ENCODE results near the gene CLEC12A.
"Not testable (repeated sequence)": the region's sequence is repeated elsewhere in the genome, so short reads cannot be mapped to it uniquely, and the experiment has no call there.

Gene CLEC12A

DNA sequence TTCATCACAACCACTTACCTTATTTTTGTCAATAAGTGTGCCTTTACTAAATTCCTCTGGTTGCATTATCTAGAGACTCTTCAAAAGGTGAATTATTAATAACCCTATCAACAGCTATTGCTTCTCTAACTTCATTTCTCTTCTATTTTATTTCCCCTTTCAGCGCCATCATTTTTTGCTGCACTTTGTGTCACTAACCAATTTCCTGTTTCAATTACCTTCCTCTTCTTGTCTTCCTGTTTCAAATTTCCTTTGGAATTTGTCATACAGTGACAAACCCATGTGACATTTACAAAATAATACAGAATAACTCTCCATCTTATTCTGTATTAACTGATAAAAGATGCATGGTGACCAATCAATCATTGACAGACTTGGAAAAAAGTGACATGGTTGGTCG is 26.8 kb upstream of the CLEC12A start:
- H3K9ac ChIP-seq (ENCODE audit: low read length): no peak overlapping the region
- no peak overlapping the region for H3K4me3 ChIP-seq (ENCODE audit: low read length)
- no peaks in the 10 kb centered on the region for H3K4me1 ChIP-seq (ENCODE audit: control insufficient read depth, insufficient read depth, low read length)
- no peaks in the 10 kb centered on the region for H3K27me3 ChIP-seq (ENCODE audit: control insufficient read depth, insufficient read depth, low read length)
- no peaks in the 10 kb centered on the region for H3K9me3 ChIP-seq (ENCODE audit: control insufficient read depth, low read length)
- no peaks in the 10 kb centered on the region for H3K36me3 ChIP-seq (ENCODE audit: control insufficient read depth, insufficient read depth, low read length)

DNA sequence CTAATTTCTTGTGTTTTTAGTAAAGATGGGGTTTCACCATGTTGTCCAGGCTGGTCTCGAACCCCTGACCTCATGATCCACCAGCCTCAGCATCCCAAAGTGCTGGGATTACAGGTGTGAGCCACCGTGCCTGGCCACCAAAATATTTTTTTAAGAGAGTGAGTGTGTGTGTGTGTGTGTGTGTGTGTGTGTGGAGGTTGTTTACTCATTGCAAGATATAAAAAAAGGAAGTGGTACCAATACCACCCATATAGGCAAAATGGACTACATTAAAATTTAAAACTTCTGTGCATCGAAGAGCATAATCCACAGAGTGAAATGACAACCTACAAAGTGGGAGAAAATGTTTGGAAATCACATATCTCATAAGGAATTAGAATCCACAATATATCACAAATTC is 23.5 kb upstream of the CLEC12A start:
- Histone ChIP-seq H3K4me3 (ENCODE audit: low read length) (no peak overlapping the region), H3K4me1 (ENCODE audit: control insufficient read depth, insufficient read depth, low read length) (no peaks in the 10 kb centered on the region), H3K36me3 (ENCODE audit: control insufficient read depth, insufficient read depth, low read length) (no peaks in the 10 kb centered on the region)

DNA sequence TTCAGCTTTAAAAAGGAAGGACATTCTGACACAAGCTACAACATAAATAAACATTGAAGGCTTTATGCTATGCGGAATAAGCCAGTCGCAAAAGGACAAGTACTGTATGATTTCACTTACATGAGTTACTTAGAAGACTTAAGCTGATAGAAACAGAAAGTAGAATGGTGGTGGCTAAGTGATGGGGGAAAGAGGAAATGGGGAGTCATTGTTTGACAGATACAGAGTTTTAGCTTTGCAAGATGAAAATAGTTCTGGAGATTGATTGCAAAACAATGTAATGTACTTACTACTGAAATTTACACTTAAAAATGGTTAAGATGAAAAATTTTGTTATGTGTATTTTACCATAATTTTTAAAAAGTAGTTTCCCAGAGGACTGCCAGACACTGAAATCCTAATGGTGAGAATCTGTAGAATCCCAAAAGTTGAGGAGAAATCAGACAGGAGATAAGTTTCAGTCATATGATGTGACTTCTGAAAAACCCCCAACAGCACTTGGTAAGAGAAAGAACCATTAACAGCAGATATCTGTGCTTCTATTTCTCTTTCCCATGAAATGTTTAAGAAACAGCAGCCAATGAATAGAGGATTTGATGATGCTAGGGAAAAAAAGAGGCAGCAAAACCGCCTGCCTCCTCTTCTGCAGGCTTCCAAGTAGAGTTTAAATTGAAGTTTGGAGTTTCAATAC is 22.5 kb upstream of the CLEC12A start:
- Histone ChIP-seq H3K4me3 (ENCODE audit: low read length) (no peak overlapping the region), H3K4me1 (ENCODE audit: control insufficient read depth, insufficient read depth, low read length) (no peaks in the 10 kb centered on the region), H3K9me3 (ENCODE audit: control insufficient read depth, low read length) (no peaks in the 10 kb centered on the region), H3K9ac (ENCODE audit: low read length) (no peak overlapping the region), H3K36me3 (ENCODE audit: control insufficient read depth, insufficient read depth, low read length) (no peaks in the 10 kb centered on the region), H3K27me3 (ENCODE audit: control insufficient read depth, insufficient read depth, low read length) (no peaks in the 10 kb centered on the region)

More for the DNA sequence above, 23.5 kb upstream of the CLEC12A start:
- Histone ChIP-seq H3K27me3 (ENCODE audit: control insufficient read depth, insufficient read depth, low read length) (no peaks in the 10 kb centered on the region), H3K9ac (ENCODE audit: low read length) (no peak overlapping the region), H3K9me3 (ENCODE audit: control insufficient read depth, low read length) (no peaks in the 10 kb centered on the region)

DNA sequence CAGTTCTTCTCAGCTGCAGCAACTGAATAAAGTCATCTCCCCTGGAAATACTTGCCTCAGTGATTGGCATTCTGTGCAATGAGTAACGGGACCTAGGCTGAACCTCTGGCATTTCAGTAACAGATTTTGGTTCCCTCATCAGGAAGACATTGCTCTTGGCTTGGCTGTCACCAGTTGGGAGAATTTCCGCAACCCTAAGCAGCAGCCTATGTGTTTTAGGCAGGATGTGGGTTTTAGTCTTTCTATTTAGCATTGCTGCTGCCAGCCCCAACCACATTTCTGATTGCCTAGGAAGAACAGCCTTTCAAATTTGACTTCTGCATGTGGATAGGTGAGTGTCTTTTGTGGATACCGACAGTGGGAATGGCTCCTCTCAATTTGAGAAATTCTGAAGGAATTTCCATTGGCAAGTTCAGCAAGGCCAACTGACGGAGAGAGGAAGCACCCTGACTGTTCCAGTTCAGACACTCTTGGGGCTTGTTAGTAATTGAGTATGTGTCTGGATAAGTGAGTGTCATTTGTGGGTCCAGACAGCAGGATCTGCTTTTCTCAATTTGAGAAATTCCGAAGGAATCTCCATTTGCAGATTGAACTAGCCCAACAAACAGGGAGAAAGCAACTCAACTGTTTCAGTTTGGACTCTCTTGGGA is 20.1 kb upstream of the CLEC12A start:
- Histone ChIP-seq H3K36me3 (ENCODE audit: control insufficient read depth, insufficient read depth, low read length) (no peaks in the 10 kb centered on the region), H3K9me3 (ENCODE audit: control insufficient read depth, low read length) (no peaks in the 10 kb centered on the region), H3K9ac (ENCODE audit: low read length) (no peak overlapping the region), H3K4me3 (ENCODE audit: low read length) (no peak overlapping the region), H3K27me3 (ENCODE audit: control insufficient read depth, insufficient read depth, low read length) (no peaks in the 10 kb centered on the region), H3K4me1 (ENCODE audit: control insufficient read depth, insufficient read depth, low read length) (no peaks in the 10 kb centered on the region)

DNA sequence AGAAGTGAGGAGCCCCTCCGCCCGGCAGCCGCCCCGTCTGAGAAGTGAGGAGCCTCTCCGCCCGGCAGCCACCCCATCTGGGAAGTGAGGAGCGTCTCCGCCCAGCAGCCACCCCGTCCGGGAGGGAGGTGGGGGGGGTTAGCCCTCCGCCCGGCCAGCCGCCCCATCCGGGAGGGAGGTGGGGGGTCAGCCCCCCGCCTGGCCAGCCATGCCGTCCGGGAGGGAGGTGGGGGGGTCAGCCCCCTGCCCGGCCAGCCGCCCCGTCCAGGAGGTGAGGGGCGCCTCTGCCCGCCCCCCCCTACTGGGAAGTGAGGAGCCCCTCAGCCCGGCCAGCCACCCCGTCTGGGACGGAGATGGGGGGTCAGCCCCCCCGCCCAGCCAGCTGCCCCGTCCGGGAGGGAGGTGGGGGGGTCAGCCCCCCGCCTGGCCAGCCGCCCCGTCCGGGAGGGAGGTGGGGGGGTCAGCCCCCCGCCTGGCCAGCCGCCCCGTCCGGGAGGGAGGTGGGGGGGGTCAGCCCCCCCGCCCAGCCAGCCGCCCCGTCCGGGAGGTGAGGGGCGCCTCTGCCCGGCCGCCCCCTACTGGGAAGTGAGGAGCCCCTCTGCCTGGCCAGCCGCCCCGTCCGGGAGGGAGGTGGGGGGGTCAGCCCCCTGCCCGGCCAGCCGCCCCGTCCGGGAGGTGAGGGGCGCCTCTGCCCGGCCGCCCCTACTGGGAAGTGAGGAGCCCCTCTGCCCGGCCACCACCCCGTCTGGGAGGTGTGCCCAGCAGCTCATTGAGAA is 18.1 kb upstream of the CLEC12A start:
- H3K9me3 ChIP-seq (ENCODE audit: control insufficient read depth, low read length); H3K9ac ChIP-seq (ENCODE audit: low read length); H3K27me3 ChIP-seq (ENCODE audit: control insufficient read depth, insufficient read depth, low read length); H3K4me3 ChIP-seq (ENCODE audit: low read length); H3K4me1 ChIP-seq (ENCODE audit: control insufficient read depth, insufficient read depth, low read length); H3K36me3 ChIP-seq (ENCODE audit: control insufficient read depth, insufficient read depth, low read length): not testable (repeated sequence)

DNA sequence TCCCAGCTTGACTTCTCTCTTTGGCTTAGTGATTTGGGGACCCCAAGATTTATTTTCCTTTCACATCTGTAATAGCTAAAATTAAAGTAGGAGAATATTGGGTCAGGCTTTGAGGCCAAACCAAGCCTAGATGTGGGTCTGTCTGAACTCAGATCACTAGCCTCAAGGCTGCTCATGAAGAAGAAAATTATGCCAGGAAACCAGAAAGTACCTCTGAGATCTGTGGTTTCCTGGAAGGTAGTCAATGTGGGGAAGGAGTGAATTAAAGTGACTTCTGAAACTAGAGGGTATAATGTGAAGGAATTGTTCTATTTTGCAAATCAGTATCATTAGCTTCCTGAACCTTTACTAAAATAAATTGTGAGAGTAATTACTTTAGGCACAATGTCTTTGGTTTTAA is 13.4 kb upstream of the CLEC12A start:
- H3K4me3 ChIP-seq (ENCODE audit: low read length): no peak overlapping the region
- no peaks in the 10 kb centered on the region for H3K36me3 ChIP-seq (ENCODE audit: control insufficient read depth, insufficient read depth, low read length)
- H3K27me3 ChIP-seq (ENCODE audit: control insufficient read depth, insufficient read depth, low read length): no peaks in the 10 kb centered on the region
- no peaks in the 10 kb centered on the region for H3K9me3 ChIP-seq (ENCODE audit: control insufficient read depth, low read length)
- H3K4me1 ChIP-seq (ENCODE audit: control insufficient read depth, insufficient read depth, low read length): no peaks in the 10 kb centered on the region
- no peak overlapping the region for H3K9ac ChIP-seq (ENCODE audit: low read length)

DNA sequence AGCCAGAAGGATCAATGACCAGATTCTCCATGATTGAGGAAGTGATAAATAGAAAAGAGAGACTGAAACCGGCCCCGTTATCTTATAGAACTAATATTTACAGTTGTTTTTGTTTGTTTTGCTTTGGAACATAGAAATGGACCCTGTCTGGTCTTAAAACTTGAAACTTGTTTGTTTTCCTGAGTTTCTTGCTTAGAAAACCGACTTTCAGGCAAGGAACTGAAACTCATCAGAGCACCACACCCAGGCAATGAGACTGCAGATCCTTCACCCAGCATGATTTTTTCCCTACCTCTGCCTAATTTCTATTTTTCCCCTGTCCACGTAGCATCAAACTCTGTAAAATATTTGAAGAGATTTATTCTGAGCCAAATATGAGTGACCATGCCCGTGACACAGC is 10.6 kb upstream of the CLEC12A start:
- Histone ChIP-seq H3K27me3 (ENCODE audit: control insufficient read depth, insufficient read depth, low read length) (no peaks in the 10 kb centered on the region), H3K4me3 (ENCODE audit: low read length) (no peak overlapping the region), H3K36me3 (ENCODE audit: control insufficient read depth, insufficient read depth, low read length) (no peaks in the 10 kb centered on the region), H3K9me3 (ENCODE audit: control insufficient read depth, low read length) (no peaks in the 10 kb centered on the region), H3K4me1 (ENCODE audit: control insufficient read depth, insufficient read depth, low read length) (no peaks in the 10 kb centered on the region), H3K9ac (ENCODE audit: low read length) (no peak overlapping the region)

DNA sequence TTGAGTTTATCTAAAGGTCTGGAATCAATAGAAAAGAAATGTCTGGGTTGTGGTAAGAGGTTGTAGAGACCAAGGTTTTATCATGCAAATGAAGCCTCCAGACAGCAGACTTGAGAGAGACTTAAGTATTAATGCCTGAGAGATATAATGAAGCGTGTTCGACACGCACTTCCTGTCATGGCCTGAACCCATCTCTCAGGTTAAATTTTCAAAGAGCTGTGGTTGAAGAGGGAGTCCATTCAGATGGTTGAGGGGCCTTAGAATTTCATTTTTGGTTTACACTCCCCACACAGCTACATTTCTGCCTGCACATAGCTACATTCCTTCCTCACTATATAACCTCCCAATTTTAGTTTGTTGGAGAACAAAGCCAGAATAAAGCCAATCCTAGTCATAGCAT is 10.1 kb upstream of the CLEC12A start:
- H3K27me3 ChIP-seq (ENCODE audit: control insufficient read depth, insufficient read depth, low read length): no peaks in the 10 kb centered on the region
- no peaks in the 10 kb centered on the region for H3K36me3 ChIP-seq (ENCODE audit: control insufficient read depth, insufficient read depth, low read length)
- H3K9me3 ChIP-seq (ENCODE audit: control insufficient read depth, low read length): no peaks in the 10 kb centered on the region
- no peak overlapping the region for H3K4me3 ChIP-seq (ENCODE audit: low read length)
- H3K4me1 ChIP-seq (ENCODE audit: control insufficient read depth, insufficient read depth, low read length): no peaks in the 10 kb centered on the region
- H3K9ac ChIP-seq (ENCODE audit: low read length): no peak overlapping the region

DNA sequence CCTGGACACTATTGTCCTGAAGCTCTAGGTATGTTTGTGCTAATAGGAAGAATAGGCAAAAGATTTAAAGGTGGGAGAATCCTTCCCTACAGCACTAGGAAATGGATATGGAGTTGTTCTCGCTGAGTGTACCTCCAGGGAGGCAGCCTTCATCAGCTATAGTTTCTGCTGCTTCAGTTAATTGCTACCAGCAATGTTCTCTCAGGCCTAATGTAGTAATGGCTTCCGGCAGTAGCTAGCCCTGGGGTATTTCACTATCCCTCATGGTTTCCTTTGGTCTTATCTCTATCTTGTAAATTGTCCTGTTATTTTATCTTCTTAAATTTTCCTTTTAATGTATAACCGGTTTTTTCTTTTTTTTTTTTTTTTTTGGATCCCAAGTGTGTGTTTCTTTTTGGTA is 9.3 kb upstream of the CLEC12A start:
- no peaks in the 10 kb centered on the region for H3K4me1 ChIP-seq (ENCODE audit: control insufficient read depth, insufficient read depth, low read length)
- H3K4me3 ChIP-seq (ENCODE audit: low read length): no peak overlapping the region
- no peaks in the 10 kb centered on the region for H3K27me3 ChIP-seq (ENCODE audit: control insufficient read depth, insufficient read depth, low read length)
- no peaks in the 10 kb centered on the region for H3K36me3 ChIP-seq (ENCODE audit: control insufficient read depth, insufficient read depth, low read length)
- H3K9ac ChIP-seq (ENCODE audit: low read length): no peak overlapping the region
- H3K9me3 ChIP-seq (ENCODE audit: control insufficient read depth, low read length): no peaks in the 10 kb centered on the region

DNA sequence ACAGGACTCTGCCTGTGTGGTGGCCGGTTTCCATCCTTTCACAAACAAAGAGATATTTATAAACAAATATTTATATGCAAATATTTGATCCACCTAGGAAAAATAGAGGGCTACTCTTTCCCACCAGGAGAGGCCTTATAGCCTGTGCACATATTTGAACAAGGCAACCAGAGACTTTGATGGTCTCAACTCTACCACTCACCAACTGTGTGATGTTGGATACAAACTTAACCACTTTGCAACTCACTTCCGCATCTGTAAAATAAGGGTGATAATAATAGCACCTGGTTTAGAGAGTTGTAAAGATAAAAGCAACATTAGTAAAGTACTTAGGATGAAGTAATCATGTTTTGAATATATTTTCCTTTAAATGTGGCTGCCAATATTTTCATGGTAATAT is 1.5 kb upstream of the CLEC12A start:
- no peak overlapping the region for H3K4me3 ChIP-seq (ENCODE audit: low read length)
- H3K36me3 ChIP-seq (ENCODE audit: control insufficient read depth, insufficient read depth, low read length): no peaks in the 10 kb centered on the region
- no peaks in the 10 kb centered on the region for H3K9me3 ChIP-seq (ENCODE audit: control insufficient read depth, low read length)
- no peaks in the 10 kb centered on the region for H3K4me1 ChIP-seq (ENCODE audit: control insufficient read depth, insufficient read depth, low read length)
- H3K27me3 ChIP-seq (ENCODE audit: control insufficient read depth, insufficient read depth, low read length): no peaks in the 10 kb centered on the region
- H3K9ac ChIP-seq (ENCODE audit: low read length): no peak overlapping the region

DNA sequence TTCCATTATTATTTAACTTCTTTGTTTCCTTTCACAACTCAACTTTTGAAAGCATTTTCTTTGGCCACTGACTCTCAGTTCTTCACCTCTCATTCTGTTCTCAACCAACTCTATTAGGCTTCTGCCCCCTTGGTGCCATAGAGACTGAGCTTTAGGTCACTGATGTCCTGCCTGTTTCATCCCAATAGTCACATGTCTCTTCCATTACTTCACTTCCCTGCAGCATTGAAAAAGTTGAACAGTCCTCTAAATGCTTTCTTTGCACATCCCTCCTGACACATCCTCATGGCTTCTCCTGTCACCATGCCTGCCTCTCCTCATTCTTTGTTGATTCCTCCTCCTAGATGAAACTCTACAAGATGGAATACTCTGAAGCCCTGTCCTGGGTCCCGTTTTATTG is 2.7 kb downstream of the CLEC12A start:
- H3K9ac ChIP-seq (ENCODE audit: low read length): no peak overlapping the region
- no peaks in the 10 kb centered on the region for H3K36me3 ChIP-seq (ENCODE audit: control insufficient read depth, insufficient read depth, low read length)
- no peaks in the 10 kb centered on the region for H3K4me1 ChIP-seq (ENCODE audit: control insufficient read depth, insufficient read depth, low read length)
- no peaks in the 10 kb centered on the region for H3K9me3 ChIP-seq (ENCODE audit: control insufficient read depth, low read length)
- H3K27me3 ChIP-seq (ENCODE audit: control insufficient read depth, insufficient read depth, low read length): no peaks in the 10 kb centered on the region
- H3K4me3 ChIP-seq (ENCODE audit: low read length): no peak overlapping the region

DNA sequence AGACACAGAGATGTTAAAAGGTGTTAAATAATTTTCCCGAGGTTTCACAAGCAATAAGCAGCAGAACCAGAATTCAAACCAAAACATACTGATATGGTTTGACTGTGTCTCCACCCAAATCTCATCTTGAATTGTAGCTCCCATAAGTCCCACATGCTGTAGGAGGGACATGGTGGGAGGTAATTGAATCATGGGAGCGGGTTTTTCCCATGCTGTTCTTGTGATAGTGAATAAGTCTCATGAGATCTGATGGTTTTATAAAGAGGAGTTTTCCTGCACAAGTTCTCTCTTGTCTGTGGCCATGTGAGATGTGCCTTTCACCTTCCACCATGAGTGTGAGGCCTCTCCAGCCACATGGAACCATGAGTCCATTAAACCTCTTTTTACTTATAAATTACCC is 3.5 kb downstream of the CLEC12A start:
- H3K4me3 ChIP-seq (ENCODE audit: low read length); H3K4me1 ChIP-seq (ENCODE audit: control insufficient read depth, insufficient read depth, low read length); H3K9ac ChIP-seq (ENCODE audit: low read length); H3K9me3 ChIP-seq (ENCODE audit: control insufficient read depth, low read length); H3K27me3 ChIP-seq (ENCODE audit: control insufficient read depth, insufficient read depth, low read length); H3K36me3 ChIP-seq (ENCODE audit: control insufficient read depth, insufficient read depth, low read length): not testable (repeated sequence)
